K562 (cell line): ENCODE measurements around the gene KIAA0513. TPM values are rescaled to one million over a fixed set of nuclear protein-coding genes. Genes with fewer than 3 reads are reported as not detected.
A peak's percentile ranks its signal among the peaks of the same experiment; 100 is the strongest.

Experiments used
- ATAC-seq: fragments of 200-7000 bp; cut with Tn5 transposase; 3 replicates; pipeline ENCODE4 v1.9.1; 2020; ENCODE audit warnings: moderate library complexity
- BruUV-seq: library from RNA; stranded (reverse); fragments of 400-500 nt; replicated peaks from 2 replicates; lab custom pipeline; 2021; lab: Mats Ljungman, UMichigan
- CTCF ChIA-PET: fragments of 300-600 bp; formaldehyde crosslinking; extraction: SDS; loops from one replicate; lab custom pipeline; 2021; ENCODE audit warnings: low intra/inter-chr PET ratio; lab: Yijun Ruan, JAX
- POLR2A ChIA-PET: fragments of 300-600, 350-650 bp; sonication (Branson Sonifier 250); formaldehyde crosslinking; extraction: SDS; loops from one replicate; lab custom pipeline; 2021; ENCODE audit warnings: antibody characterized with exemption, inconsistent platforms; lab: Yijun Ruan, JAX
- DNase-seq, 4 experiments: peaks; one replicate each; pipeline versions ENCODE4 v3.0.0 to v3.0.0-alpha.2; 2011 to 2018; ENCODE audit warnings: low spot score in 3 of 4, mixed read lengths in 3 of 4; ENCODE audit errors: extremely low read depth in 1 of 4
- FAIRE-seq: peaks from 2 replicates; lab custom pipeline; 2011; peaks lifted over from hg19 to GRCh38; lab: Jason Lieb, UNC
- H2AFZ ChIP-seq: 2 replicates; pipeline ENCODE4 v1.6.0; 2011; ENCODE audit warnings: low read depth, low read length, control low read depth, inconsistent platforms
- H3K27ac ChIP-seq: fragments of 200-600 bp; 3 replicates; pipeline ENCODE4 v1.8.0; 2011; ENCODE audit warnings: low read depth, mild to moderate bottlenecking, control low read depth, inconsistent platforms, low read length, moderate library complexity, mixed read lengths; ENCODE audit errors: extremely low read depth
- H3K27me3 ChIP-seq, 2 experiments: fragments of 300-600 bp in 1 of 2; 2 replicates in 1 of 2; 3 replicates in 1 of 2; pipeline versions ENCODE4 v1.6.0 to v1.8.0; 2011; ENCODE audit warnings: inconsistent platforms in 2 of 2, low read length in 2 of 2, mild to moderate bottlenecking in 1 of 2, mixed read lengths in 1 of 2, moderate library complexity in 1 of 2; ENCODE audit not compliant: control insufficient read depth in 2 of 2, insufficient read depth in 2 of 2
- H3K36me3 ChIP-seq: fragments of 300-600 bp; 3 replicates; pipeline ENCODE4 v1.8.0; 2011; ENCODE audit warnings: mild to moderate bottlenecking, low read length, inconsistent platforms; ENCODE audit not compliant: control insufficient read depth, insufficient read depth
- H3K4me1 ChIP-seq, 2 experiments: fragments of 200-600 bp in 1 of 2; replicated peaks in 1 of 2; 2 replicates in 1 of 2; 3 replicates in 1 of 2; pipeline versions ENCODE4 v1.5.1 to v1.8.0; 2011; ENCODE audit warnings: inconsistent platforms in 2 of 2, low read length in 2 of 2, mild to moderate bottlenecking in 1 of 2, mixed read lengths in 1 of 2, moderate library complexity in 1 of 2; ENCODE audit not compliant: control insufficient read depth in 2 of 2, insufficient read depth in 2 of 2
- H3K4me2 ChIP-seq: 2 replicates; pipeline ENCODE4 v1.6.1; 2011; ENCODE audit warnings: low read length, control low read depth, inconsistent platforms, mixed read lengths; ENCODE audit not compliant: insufficient read depth
- H3K4me3 ChIP-seq: fragments of 200-600 bp; sonication (generic), shearing (Covaris generic); 2 replicates; pipeline ENCODE4 v1.5.1; 2016; ENCODE audit warnings: control low read depth, inconsistent platforms
- H3K79me2 ChIP-seq: fragments of 200-600 bp; 3 replicates; pipeline ENCODE4 v1.8.0; 2011; ENCODE audit warnings: low read length, inconsistent platforms; ENCODE audit not compliant: control insufficient read depth, insufficient read depth
- H3K9ac ChIP-seq, 2 experiments: 2 replicates each; pipeline versions ENCODE4 v1.6.0 to v1.6.1; 2011; ENCODE audit warnings: low read depth in 2 of 2, low read length in 2 of 2, control low read depth in 1 of 2, inconsistent platforms in 1 of 2, mild to moderate bottlenecking in 1 of 2, mixed read lengths in 1 of 2; ENCODE audit not compliant: insufficient read depth in 1 of 2
- H3K9me1 ChIP-seq: one replicate; pipeline ENCODE4 v1.6.0; 2011; ENCODE audit warnings: inconsistent platforms, mild to moderate bottlenecking, low read length, moderate library complexity; ENCODE audit not compliant: control insufficient read depth, insufficient read depth
- H3K9me3 ChIP-seq: replicated peaks from 2 replicates; pipeline ENCODE4 v1.5.1; 2011; ENCODE audit warnings: low read depth, low read length, inconsistent platforms; ENCODE audit not compliant: control insufficient read depth, insufficient read depth
- H4K20me1 ChIP-seq: replicated peaks from 2 replicates; pipeline ENCODE4 v1.6.1; 2011; ENCODE audit warnings: low read length, inconsistent platforms, mixed read lengths; ENCODE audit not compliant: control insufficient read depth, insufficient read depth
- CHD4 ChIP-seq: fragments of 200-600 bp; sonication (generic); IDR thresholded peaks from 3 replicates; pipeline ENCODE4 v1.6.1; 2012; ENCODE audit warnings: low read depth, mild to moderate bottlenecking, mixed read lengths, low read length, inconsistent platforms; ENCODE audit not compliant: insufficient read depth, insufficient replicate concordance, poor library complexity, severe bottlenecking
- NFIX ChIP-seq: fragments of 250-450 bp; sonication (Bioruptor Pico); IDR thresholded peaks from 2 replicates; pipeline ENCODE4 v1.4.0; 2020; ENCODE audit warnings: low read depth, mild to moderate bottlenecking, moderate library complexity
- PHF21A ChIP-seq: fragments of 450-650 bp; IDR thresholded peaks from 2 replicates; pipeline ENCODE4 v1.6.1; 2017; ENCODE audit warnings: low read depth, borderline replicate concordance
- PYGO2 ChIP-seq: fragments of 450-650 bp; IDR thresholded peaks from 2 replicates; pipeline ENCODE4 v1.6.1; 2016; ENCODE audit warnings: mild to moderate bottlenecking, missing genetic modification characterization, moderate library complexity, missing compliant biosample characterization
- SRSF9 ChIP-seq: fragments of 200-400 bp; formaldehyde crosslinking; IDR thresholded peaks from 2 replicates; pipeline ENCODE4 v1.6.1; 2017; ENCODE audit warnings: low read depth, low read length, borderline replicate concordance
- TRIM28 ChIP-seq: fragments of 450-650 bp; IDR thresholded peaks from 2 replicates; pipeline ENCODE4 v1.6.1; 2017
- ZNF766 ChIP-seq: fragments of 200-800 bp; sonication (Bioruptor generic); conservative IDR thresholded peaks from 2 replicates; pipeline ENCODE4 v1.6.1; 2016; ENCODE audit warnings: missing genetic modification characterization, missing compliant biosample characterization
- WGBS: fragments of 100-300 bp; shearing (Covaris generic); methylation state at CpG from one replicate; pipeline ENCODE4 v1.1.6; 2016; ENCODE audit warnings: low coverage, mixed read lengths; ENCODE audit not compliant: insufficient coverage; ENCODE audit errors: missing lambda C conversion rate; 5-methylcytosine and 5-hydroxymethylcytosine counted together
- in situ Hi-C: fragments of 300-500 bp; cut with MboI; formaldehyde crosslinking; loops from 4 replicates; pipeline ENCODE4 v1.15.0; 2018; ENCODE audit warnings: inconsistent platforms, mixed read lengths
- intact Hi-C: fragments of 100-400 bp; cut with micrococcal nuclease; formaldehyde crosslinking; loops from 2 replicates; pipeline ENCODE4 v1.14.2; 2022
- polyA plus RNA-seq, 8 experiments: library from polyadenylated mRNA; depleted of rRNA in 4 of 8; stranded (reverse) in 5 of 8; unstranded in 3 of 8; fragments of >200 nt; fragmentation: Nextera tagmentation in 2 of 8; fragmentation: Illumina TruSeq in 1 of 8; extraction: Ambion mirVana in 2 of 8; extraction: Trizol in 1 of 8; gene quantifications; 2 replicates each; pipeline versions ENCODE4 v1.2.1 to v1.2.3, GENCODE V29; 2011 to 2014; ENCODE audit warnings: inconsistent platforms in 1 of 8, missing spikeins in 1 of 8
- total RNA-seq, 7 experiments: library from RNA; depleted of rRNA in 6 of 7; stranded (reverse); fragments of >200 nt in 6 of 7; fragmentation: Illumina TruSeq in 2 of 7; extraction: Trizol in 2 of 7; gene quantifications; 2 replicates each; pipeline versions ENCODE4 v1.2.1 to v1.2.3, GENCODE V29; 2011 to 2021; ENCODE audit warnings: low replicate concordance in 1 of 7
- TF ChIP-seq, protein P1 (sequence below): fragments of 250-450 bp; sonication (Bioruptor Pico); IDR thresholded peaks from 2 replicates; pipeline ENCODE4 v1.8.0; 2021; ENCODE audit warnings: moderate library complexity, mild to moderate bottlenecking, inconsistent platforms
- TF ChIP-seq, protein P2 (sequence below), 2 experiments: fragments of 450-650 bp; formaldehyde crosslinking in 1 of 2; IDR thresholded peaks; 2 replicates each; pipeline versions ENCODE4 v1.4.0 to v1.6.1; 2014 to 2020; ENCODE audit warnings: mild to moderate bottlenecking in 2 of 2, borderline replicate concordance in 1 of 2, low read depth in 1 of 2
- TF ChIP-seq, protein P3 (sequence below): sonication (generic); formaldehyde crosslinking; IDR thresholded peaks from 2 replicates; pipeline ENCODE4 v1.8.0; 2022; ENCODE audit warnings: mild to moderate bottlenecking, missing genetic modification reagents
- TF ChIP-seq, protein P4 (sequence below): fragments of 450-650 bp; formaldehyde crosslinking; IDR thresholded peaks from 2 replicates; pipeline ENCODE4 v1.4.0; 2020; ENCODE audit warnings: mild to moderate bottlenecking, moderate library complexity

Gene KIAA0513
- total and polyA plus RNA-seq, 9 of the 15 experiments (the other 6 are each of a cell fraction or from before 2014, with no cell fraction given) = 0.18 to 13.7 (median 10.2) TPM

DNA sequence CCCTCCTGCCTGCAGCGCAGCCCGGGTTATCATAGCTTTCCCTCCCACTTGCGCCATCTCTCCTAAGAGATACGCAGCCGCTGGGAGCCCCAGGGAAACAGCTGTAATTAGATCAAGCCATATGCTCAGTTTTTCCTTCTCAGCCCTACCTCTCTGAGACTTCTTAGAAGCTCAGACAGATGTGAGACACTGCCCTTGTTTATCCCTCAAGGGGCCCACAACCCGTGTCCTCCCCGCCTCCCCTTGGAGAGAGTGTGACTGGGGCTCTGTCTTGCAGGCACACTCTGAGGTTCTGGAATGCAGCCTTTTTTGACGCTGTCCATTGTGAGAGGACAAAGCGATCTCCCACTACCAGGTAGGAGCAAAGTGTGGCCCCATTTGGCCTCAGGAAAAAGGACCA, 53.4 kb downstream of the KIAA0513 start:
- Histone ChIP-seq H3K4me1 (peaks cover 0 to 34% of the 10 kb centered on the region in 2 experiments; a peak in 2 of 5 replicates), H3K4me2 (no peak overlapping the region), H3K4me3 (no peak overlapping the region), H3K9ac (peak overlapping the region in 1 of 2 experiments; percentile 48; a peak in 1 of 4 replicates), H2AFZ (no peak overlapping the region), H3K9me1 (no peaks in the 10 kb centered on the region), H3K79me2 (no peaks in the 10 kb centered on the region), H3K27ac (no peak overlapping the region), H3K9me3 (no peaks in the 10 kb centered on the region), H3K27me3 (no peaks in the 10 kb centered on the region), H3K36me3 (peaks cover 30% of the 10 kb centered on the region; the same call in 1 of the 3 replicates), H4K20me1 (no peaks in the 10 kb centered on the region; the same call in 1 of the 2 replicates)
- in situ Hi-C loops (no loop called here), intact Hi-C loops (loop anchor here (10.0 kb wide), 1 partner anchor 456 kb away; no protein-coding TSS in a partner anchor)
- no peak for FAIRE-seq
- POLR2A ChIA-PET = interaction anchor here (0.7 to 1.1 kb wide), 4 partner anchors 8 to 70 kb away, joined by 3 to 4 read pairs (median 3); partner anchors contain the start of gene ZDHHC7
- CTCF ChIA-PET = no interaction called here
- no peak for ATAC-seq
- no TSS peak for BruUV-seq
- 49% methylated on average over 9 of the region's 9 CpGs for WGBS
- DNase-seq = no peak
- TF ChIP-seq SRSF9 (no peak), ZNF766 (CRISPR knock-in tag) (no peak), NFIX (CRISPR knock-in tag) (no peak), PYGO2 (tag) (no peak), TRIM28 (no peak), PHF21A (no peak), CHD4 (no peak)
- TF ChIP-seq, protein P1, sequence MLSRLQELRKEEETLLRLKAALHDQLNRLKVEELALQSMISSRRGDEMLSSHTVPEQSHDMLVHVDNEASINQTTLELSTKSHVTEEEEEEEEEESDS (CRISPR knock-in tag) = no peak
- TF ChIP-seq, protein P2, sequence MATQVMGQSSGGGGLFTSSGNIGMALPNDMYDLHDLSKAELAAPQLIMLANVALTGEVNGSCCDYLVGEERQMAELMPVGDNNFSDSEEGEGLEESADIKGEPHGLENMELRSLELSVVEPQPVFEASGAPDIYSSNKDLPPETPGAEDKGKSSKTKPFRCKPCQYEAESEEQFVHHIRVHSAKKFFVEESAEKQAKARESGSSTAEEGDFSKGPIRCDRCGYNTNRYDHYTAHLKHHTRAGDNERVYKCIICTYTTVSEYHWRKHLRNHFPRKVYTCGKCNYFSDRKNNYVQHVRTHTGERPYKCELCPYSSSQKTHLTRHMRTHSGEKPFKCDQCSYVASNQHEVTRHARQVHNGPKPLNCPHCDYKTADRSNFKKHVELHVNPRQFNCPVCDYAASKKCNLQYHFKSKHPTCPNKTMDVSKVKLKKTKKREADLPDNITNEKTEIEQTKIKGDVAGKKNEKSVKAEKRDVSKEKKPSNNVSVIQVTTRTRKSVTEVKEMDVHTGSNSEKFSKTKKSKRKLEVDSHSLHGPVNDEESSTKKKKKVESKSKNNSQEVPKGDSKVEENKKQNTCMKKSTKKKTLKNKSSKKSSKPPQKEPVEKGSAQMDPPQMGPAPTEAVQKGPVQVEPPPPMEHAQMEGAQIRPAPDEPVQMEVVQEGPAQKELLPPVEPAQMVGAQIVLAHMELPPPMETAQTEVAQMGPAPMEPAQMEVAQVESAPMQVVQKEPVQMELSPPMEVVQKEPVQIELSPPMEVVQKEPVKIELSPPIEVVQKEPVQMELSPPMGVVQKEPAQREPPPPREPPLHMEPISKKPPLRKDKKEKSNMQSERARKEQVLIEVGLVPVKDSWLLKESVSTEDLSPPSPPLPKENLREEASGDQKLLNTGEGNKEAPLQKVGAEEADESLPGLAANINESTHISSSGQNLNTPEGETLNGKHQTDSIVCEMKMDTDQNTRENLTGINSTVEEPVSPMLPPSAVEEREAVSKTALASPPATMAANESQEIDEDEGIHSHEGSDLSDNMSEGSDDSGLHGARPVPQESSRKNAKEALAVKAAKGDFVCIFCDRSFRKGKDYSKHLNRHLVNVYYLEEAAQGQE (IDR thresholded peaks at IDR 0.05; ENCODE audit: borderline replicate concordance) = no peak
- TF ChIP-seq, protein P2 (CRISPR knock-in tag; IDR thresholded peaks at IDR 0.05; ENCODE audit: low read depth) = no peak
- TF ChIP-seq, protein P3, sequence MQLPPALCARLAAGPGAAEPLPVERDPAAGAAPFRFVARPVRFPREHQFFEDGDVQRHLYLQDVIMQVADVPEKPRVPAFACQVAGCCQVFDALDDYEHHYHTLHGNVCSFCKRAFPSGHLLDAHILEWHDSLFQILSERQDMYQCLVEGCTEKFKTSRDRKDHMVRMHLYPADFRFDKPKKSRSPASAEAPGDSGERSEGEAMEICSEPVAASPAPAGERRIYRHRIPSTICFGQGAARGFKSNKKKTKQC (CRISPR knock-in tag) = no peak
- TF ChIP-seq, protein P4, sequence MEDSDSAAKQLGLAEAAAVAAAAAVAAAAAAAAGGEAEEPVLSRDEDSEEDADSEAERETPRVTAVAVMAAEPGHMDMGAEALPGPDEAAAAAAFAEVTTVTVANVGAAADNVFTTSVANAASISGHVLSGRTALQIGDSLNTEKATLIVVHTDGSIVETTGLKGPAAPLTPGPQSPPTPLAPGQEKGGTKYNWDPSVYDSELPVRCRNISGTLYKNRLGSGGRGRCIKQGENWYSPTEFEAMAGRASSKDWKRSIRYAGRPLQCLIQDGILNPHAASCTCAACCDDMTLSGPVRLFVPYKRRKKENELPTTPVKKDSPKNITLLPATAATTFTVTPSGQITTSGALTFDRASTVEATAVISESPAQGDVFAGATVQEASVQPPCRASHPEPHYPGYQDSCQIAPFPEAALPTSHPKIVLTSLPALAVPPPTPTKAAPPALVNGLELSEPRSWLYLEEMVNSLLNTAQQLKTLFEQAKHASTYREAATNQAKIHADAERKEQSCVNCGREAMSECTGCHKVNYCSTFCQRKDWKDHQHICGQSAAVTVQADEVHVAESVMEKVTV (CRISPR knock-in tag) = no peak
